ENCODE measurements around the gene ACOXL. TPM values are rescaled to one million over a fixed set of nuclear protein-coding genes. Genes with fewer than 3 reads are reported as not detected.
"Not testable (repeated sequence)": the region's sequence is repeated elsewhere in the genome, so short reads cannot be mapped to it uniquely, and the experiment has no call there.

ACOXL gene
- total and polyA plus RNA-seq, 8 donors: 4.7 to 30.3 (median 8.3) TPM

DNA sequence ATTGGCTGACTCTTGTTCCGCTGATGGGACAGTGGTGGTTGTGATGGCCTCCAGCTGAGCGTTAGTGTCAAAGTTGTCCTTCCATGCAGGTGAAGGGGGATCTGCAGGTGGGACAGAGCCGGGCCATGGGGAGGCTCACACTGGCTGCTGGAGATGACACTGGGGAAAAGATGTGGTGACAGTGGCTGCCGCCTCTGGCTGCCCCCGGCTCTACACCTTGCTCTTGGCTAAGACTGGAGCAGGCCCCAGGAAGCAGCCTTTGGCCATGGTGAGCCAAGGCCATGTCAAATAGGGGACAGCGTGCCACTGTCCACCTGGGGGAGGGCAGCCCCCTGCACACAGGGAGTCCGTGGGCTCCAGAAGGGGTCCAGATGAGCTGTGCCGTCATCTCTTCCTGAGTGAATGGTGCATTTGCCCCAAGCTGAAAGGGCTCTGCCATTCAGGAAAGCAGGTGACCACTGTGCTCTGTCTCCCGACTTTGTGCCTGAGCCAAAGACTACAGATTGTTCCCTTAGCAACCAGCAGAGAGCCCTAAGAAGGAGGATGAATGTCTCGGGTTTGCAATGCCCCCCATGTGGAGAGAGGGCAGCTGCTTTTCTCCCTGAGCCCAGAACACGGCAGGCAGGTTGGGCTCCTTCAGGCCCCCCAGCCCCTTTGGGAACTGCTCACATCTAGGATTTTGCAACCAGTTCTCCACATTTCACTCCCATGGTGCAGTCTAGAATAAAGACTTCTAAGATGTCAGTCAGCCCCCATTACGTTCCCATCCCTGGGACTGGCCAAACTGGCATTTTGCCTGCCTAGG, 309.2 kb downstream of the ACOXL start:
- ATAC-seq (no peak), DNase-seq (no peak)
- Histone ChIP-seq H3K4me1 (no peaks in the 10 kb centered on the region), H3K27ac (no peak overlapping the region), H3K4me3 (no peak overlapping the region), H3K36me3 (no peaks in the 10 kb centered on the region), H3K9me3 (no peaks in the 10 kb centered on the region), H3K27me3 (no peaks in the 10 kb centered on the region)
- intact Hi-C loops (cut with DNase I): no loop called here
- TF ChIP-seq, protein P1, sequence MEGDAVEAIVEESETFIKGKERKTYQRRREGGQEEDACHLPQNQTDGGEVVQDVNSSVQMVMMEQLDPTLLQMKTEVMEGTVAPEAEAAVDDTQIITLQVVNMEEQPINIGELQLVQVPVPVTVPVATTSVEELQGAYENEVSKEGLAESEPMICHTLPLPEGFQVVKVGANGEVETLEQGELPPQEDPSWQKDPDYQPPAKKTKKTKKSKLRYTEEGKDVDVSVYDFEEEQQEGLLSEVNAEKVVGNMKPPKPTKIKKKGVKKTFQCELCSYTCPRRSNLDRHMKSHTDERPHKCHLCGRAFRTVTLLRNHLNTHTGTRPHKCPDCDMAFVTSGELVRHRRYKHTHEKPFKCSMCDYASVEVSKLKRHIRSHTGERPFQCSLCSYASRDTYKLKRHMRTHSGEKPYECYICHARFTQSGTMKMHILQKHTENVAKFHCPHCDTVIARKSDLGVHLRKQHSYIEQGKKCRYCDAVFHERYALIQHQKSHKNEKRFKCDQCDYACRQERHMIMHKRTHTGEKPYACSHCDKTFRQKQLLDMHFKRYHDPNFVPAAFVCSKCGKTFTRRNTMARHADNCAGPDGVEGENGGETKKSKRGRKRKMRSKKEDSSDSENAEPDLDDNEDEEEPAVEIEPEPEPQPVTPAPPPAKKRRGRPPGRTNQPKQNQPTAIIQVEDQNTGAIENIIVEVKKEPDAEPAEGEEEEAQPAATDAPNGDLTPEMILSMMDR (IDR thresholded peaks at IDR 0.05): no peak

DNA sequence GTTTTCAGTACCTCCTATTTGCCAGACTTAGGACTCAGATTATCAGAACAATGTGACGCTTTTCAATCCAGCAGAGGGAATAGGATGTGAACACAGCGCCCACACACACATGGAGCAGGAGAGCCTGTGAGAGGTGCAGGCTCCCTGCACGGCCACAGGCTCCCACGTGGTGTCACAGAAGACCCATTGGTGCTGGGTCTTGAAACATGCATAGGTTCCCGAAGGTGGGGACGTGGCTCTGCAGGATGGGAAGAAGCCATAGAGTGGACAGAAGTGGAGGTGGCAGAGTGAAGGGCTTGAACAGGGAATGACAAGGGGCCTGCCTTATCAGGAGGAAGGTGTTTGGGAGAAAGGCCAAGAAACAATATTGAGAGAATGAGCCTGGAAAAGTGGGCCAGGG, 309.9 kb downstream of the ACOXL start:
- intact Hi-C loops (cut with DNase I): no loop called here
- H3K27me3 ChIP-seq: no peaks in the 10 kb centered on the region
- no peak overlapping the region for H3K4me3 ChIP-seq
- H3K4me1 ChIP-seq: no peaks in the 10 kb centered on the region
- ATAC-seq (no peak), DNase-seq (no peak)
- TF ChIP-seq, protein P1 (IDR thresholded peaks at IDR 0.05): no peak
- no peaks in the 10 kb centered on the region for H3K36me3 ChIP-seq
- H3K27ac ChIP-seq: no peak overlapping the region
- no peaks in the 10 kb centered on the region for H3K9me3 ChIP-seq

DNA sequence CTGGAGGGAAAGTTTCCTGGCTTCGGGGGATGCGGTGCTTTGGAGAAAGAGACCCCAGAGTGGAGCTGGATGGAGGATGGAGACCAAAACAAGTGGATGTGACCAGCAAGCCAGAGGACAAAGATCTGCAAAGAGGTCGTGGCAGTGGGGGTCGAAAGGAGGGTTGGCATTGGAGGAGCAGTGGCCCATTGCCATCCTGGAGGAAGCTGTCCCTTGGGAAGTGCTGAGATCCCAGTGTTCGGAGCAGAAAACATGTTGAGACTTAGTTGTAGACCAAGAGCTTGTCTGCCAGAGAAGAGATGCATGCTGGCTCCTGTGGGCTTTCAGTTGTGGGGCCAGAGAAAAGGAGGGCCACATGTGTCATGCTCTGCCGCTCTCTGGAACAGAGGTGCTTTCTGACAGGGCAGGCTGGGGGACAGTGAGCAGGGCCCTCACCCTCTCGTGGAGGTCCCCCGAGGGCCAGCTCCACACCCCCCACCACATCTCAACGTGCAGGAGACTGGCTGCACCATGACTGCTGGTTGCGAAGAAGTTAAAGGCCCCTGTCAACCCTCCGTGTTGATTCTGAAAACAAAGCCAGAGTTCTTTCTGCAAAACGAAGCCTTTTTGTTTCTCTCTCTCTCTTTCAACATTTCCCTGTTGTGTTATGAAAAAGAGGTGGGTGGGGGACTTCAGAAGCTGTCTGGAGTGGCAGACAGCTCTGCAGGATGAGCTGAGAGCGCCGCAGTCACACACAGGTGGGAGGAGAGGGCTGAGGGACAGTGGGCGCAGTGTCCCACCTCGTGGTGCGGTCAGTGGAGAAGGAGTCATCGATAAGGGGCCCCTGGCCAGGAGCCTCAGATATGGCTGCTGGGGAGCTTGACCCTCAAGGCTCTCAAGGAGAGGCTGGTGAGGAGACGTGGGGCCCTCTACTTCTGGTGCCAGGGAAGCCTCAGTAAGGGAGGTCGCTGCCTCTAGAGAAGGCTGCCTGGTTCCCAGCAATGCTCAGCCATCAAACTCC, 310.7 kb downstream of the ACOXL start:
- TF ChIP-seq, protein P1 (IDR thresholded peaks at IDR 0.05): no peak

DNA sequence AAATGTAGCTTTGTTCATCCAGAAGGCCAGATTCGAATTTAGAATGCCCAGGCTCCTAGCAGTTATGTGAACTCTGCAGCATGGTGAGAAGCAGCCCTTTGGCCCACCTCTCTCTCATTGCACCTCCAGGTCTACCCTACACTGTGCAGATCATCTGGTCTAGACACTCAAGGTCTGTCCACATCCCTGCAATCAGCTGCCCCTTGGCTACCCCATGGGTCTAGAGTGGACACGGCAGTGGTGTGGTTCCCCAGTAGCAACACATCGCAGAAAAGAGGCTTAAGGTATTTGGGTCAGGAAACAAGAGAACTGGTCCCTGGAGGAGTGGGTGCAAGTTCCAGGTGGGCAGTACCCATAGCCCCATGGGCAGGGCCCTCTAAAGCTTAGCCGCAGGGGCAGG, 311.7 kb downstream of the ACOXL start:
- no peaks in the 10 kb centered on the region for H3K9me3 ChIP-seq
- TF ChIP-seq, protein P1 (IDR thresholded peaks at IDR 0.05): no peak

More for the DNA sequence above, 310.7 kb downstream of the ACOXL start:
- Histone ChIP-seq H3K9me3 (no peaks in the 10 kb centered on the region), H3K27me3 (no peaks in the 10 kb centered on the region), H3K27ac (no peak overlapping the region), H3K4me3 (no peak overlapping the region), H3K4me1 (no peaks in the 10 kb centered on the region), H3K36me3 (no peaks in the 10 kb centered on the region)
- intact Hi-C loops (cut with DNase I): no loop called here
- ATAC-seq (no peak), DNase-seq (no peak)

DNA sequence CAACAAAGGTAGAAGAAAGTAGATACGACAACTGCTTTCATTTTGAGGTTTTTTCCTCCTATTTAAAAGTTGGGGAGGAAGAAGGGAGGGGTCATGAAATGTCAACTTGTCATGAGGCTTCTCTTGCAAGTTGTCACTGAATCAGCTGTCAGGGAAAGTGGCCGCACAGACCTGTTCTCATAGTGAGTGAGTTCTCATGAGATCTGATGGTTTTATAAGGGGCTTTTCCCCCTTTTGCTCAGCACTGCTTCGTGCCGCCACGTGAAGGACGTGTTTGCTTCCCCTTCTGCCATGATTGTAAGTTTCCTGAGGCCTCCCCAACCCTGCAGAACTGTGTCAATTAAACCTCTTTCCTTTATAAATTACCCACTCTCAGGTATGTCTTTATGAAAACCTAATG, 312.9 kb downstream of the ACOXL start:
- H3K4me1 ChIP-seq; H3K27ac ChIP-seq; intact Hi-C loops (cut with DNase I); H3K9me3 ChIP-seq; H3K36me3 ChIP-seq; DNase-seq; H3K27me3 ChIP-seq; H3K4me3 ChIP-seq; ATAC-seq: not testable (repeated sequence)

More for the DNA sequence above, 311.7 kb downstream of the ACOXL start:
- Histone ChIP-seq H3K27me3 (no peaks in the 10 kb centered on the region), H3K27ac (no peak overlapping the region), H3K36me3 (no peaks in the 10 kb centered on the region), H3K4me1 (no peaks in the 10 kb centered on the region), H3K4me3 (no peak overlapping the region)
- ATAC-seq (no peak), DNase-seq (no peak)
- intact Hi-C loops (cut with DNase I): no loop called here

All from left lung (tissue), 10 donors.